ENCODE data around the gene RNU1-2. TPM values are rescaled to one million over a fixed set of nuclear protein-coding genes. Genes with fewer than 3 reads are reported as not detected.
"Not testable (repeated sequence)": the region's sequence is repeated elsewhere in the genome, so short reads cannot be mapped to it uniquely, and the experiment has no call there.

RNU1-2 gene
- total RNA-seq (1,000 to 10,000 TPM; 2,341 to 4,458 (median 3,337) TPM), polyA plus RNA-seq (not detected), total RNA-seq (2.6 reads per million, percentile 13 among the genes with 10 or more reads in this experiment)

DNA sequence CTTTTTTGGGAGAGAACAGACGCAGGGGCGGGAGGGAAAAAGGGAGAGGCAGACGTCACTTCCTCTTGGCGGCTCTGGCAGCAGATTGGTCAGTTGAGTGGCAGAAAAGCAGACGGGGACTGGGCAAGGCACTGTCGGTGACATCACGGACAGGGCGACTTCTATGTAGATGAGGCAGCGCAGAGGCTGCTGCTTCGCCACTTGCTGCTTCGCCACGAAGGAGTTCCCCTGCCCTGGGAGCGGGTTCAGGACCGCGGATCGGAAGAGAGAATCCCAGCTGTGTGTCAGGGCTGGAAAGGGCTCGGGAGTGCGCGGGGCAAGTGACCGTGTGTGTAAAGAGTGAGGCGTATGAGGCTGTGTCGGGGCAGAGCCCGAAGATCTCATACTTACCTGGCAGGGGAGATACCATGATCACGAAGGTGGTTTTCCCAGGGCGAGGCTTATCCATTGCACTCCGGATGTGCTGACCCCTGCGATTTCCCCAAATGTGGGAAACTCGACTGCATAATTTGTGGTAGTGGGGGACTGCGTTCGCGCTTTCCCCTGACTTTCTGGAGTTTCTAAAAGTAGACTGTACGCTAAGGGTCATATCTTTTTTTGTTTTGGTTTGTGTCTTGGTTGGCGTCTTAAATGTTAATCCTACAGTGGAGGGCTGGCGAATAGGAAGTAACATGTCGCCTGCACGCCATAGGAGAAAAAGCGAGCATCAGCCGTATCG is at the start of gene RNU1-2:
TSS of gene RNU1-2 (plus strand) at position 383 of the 718 bp plus-strand sequence.
- ATAC-seq (peak; percentile 100), DNase-seq (peak; percentile 78 to 95 (median 83))
- Mint-ChIP-seq H3K4me1 (peaks cover 20 to 41% (median 34%) of the 10 kb centered on the region in 7 donors), H3K4me3 (peak within 1 kb of the TSS; percentile 75 to 94 (median 90)), H3K27ac (peak within 1 kb of the TSS; percentile 94 to 100 (median 99)), H3K27me3 (peaks cover 0 to 33% (median 0%) of the 10 kb centered on the region in 5 donors)
- not testable (repeated sequence) for H3K9me3 ChIP-seq (ENCODE audit: control insufficient read depth in 2 of 3, low read length in 3 of 3); H3K36me3 Mint-ChIP-seq; H3K27me3 ChIP-seq (ENCODE audit: control insufficient read depth in 2 of 2, insufficient read depth in 2 of 2, low read length in 2 of 2); H3K9me3 Mint-ChIP-seq; H3K4me1 ChIP-seq (ENCODE audit: control insufficient read depth in 2 of 2, insufficient read depth in 2 of 2, low read length in 2 of 2); H3K36me3 ChIP-seq (ENCODE audit: control insufficient read depth in 2 of 3, insufficient read depth in 3 of 3, low read length in 3 of 3)
- intact Hi-C loops (cut with micrococcal nuclease): loop anchor here (1.0 to 5.0 kb wide), 2 partner anchors 9 to 383 kb away; partner anchors contain the start of gene RNU1-1 (in 1 of the 2)
- peak within 1 kb of the TSS; percentile 93 for H3K27ac ChIP-seq (ENCODE audit: low read depth, low read length)
- peak within 1 kb of the TSS; percentile 59 for H3K4me3 ChIP-seq (ENCODE audit: low read length)
- ChIA-PET POLR2A (interaction anchor here (0.8 to 1.6 kb wide), 3 partner anchors 9 to 65 kb away, joined by 3 to 30 read pairs (median 7); no protein-coding TSS in a partner anchor), CTCF (interaction anchor here (1.3 kb wide), 1 partner anchor 10 kb away, joined by 3 read pairs; no protein-coding TSS in a partner anchor)

- ATAC-seq; intact Hi-C loops (cut with micrococcal nuclease): not testable (repeated sequence)
Observed at GRCh38 chr1:16856201-16856600, 39.6 kb upstream of the RNU1-2 start.

DNA sequence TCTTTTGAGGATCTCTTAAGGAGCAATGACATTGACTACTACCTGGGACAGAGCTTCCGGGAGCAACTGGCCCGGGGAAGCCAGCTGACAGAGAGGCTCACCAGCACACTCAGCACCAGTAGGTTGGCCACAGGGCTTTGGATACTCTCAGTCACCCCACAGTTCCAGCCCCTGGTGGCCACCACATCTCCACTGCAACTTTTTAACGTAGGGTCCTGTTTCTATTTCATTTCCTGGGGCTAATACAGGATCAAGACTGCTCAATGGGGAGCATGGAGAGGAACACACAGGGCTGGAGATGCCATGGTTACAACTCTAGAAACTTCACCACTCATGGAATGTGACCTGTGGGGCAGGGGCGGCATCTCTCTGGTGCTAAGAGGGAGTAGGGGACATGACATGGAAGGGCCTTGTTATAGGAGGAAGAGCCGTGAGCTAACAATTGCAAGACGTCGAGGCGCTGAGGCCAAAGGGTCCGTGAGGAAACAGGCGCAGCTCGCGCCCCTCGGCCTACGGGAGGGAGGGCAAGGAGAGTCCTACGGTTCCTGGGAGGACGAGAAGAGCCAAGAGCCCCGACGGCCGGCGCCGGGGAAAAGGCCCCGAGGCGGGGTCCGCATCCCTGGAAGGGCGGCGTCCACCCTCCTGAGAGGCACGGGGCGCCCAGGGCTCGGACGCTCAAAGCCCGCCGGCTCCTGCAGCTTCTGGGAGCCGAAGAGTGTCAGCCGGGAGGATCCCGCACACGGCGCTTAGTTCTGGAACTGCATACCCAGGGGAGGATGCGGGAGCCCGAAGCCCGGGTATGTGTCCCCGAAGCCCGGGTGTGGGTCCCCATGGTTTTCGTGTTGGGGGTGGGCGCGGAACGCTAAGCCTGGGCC is 36.4 kb upstream of the RNU1-2 start:
- CTCF ChIA-PET; H3K36me3 Mint-ChIP-seq; H3K27me3 ChIP-seq (ENCODE audit: control insufficient read depth in 2 of 2, insufficient read depth in 2 of 2, low read length in 2 of 2); H3K4me3 Mint-ChIP-seq; H3K4me3 ChIP-seq (ENCODE audit: low read length); intact Hi-C loops (cut with micrococcal nuclease); ATAC-seq; H3K27ac Mint-ChIP-seq; H3K4me1 ChIP-seq (ENCODE audit: control insufficient read depth in 2 of 2, insufficient read depth in 2 of 2, low read length in 2 of 2); DNase-seq; POLR2A ChIA-PET; H3K9me3 Mint-ChIP-seq; H3K27ac ChIP-seq (ENCODE audit: low read depth, low read length); H3K4me1 Mint-ChIP-seq; H3K27me3 Mint-ChIP-seq; H3K36me3 ChIP-seq (ENCODE audit: control insufficient read depth in 2 of 3, insufficient read depth in 3 of 3, low read length in 3 of 3); H3K9me3 ChIP-seq (ENCODE audit: control insufficient read depth in 2 of 3, low read length in 3 of 3): not testable (repeated sequence)

More at GRCh38 chr1:16856201-16856600, 39.6 kb upstream of the RNU1-2 start:
- H3K27me3 ChIP-seq (ENCODE audit: control insufficient read depth in 2 of 2, insufficient read depth in 2 of 2, low read length in 2 of 2); H3K36me3 ChIP-seq (ENCODE audit: control insufficient read depth in 2 of 3, insufficient read depth in 3 of 3, low read length in 3 of 3); H3K4me1 Mint-ChIP-seq; DNase-seq; H3K4me3 Mint-ChIP-seq; CTCF ChIA-PET; H3K9me3 ChIP-seq (ENCODE audit: control insufficient read depth in 2 of 3, low read length in 3 of 3); H3K9me3 Mint-ChIP-seq; H3K36me3 Mint-ChIP-seq; H3K27ac Mint-ChIP-seq; H3K4me3 ChIP-seq (ENCODE audit: low read length); H3K27ac ChIP-seq (ENCODE audit: low read depth, low read length); H3K27me3 Mint-ChIP-seq; POLR2A ChIA-PET; H3K4me1 ChIP-seq (ENCODE audit: control insufficient read depth in 2 of 2, insufficient read depth in 2 of 2, low read length in 2 of 2): not testable (repeated sequence)

GRCh38 chr1:16860048-16860447 is 35.7 kb upstream of the RNU1-2 start:
- H3K4me1 Mint-ChIP-seq; H3K36me3 ChIP-seq (ENCODE audit: control insufficient read depth in 2 of 3, insufficient read depth in 3 of 3, low read length in 3 of 3); ATAC-seq; H3K27me3 ChIP-seq (ENCODE audit: control insufficient read depth in 2 of 2, insufficient read depth in 2 of 2, low read length in 2 of 2); H3K4me3 Mint-ChIP-seq; H3K9me3 Mint-ChIP-seq; POLR2A ChIA-PET; H3K4me1 ChIP-seq (ENCODE audit: control insufficient read depth in 2 of 2, insufficient read depth in 2 of 2, low read length in 2 of 2); H3K36me3 Mint-ChIP-seq; DNase-seq; H3K27ac ChIP-seq (ENCODE audit: low read depth, low read length); intact Hi-C loops (cut with micrococcal nuclease); CTCF ChIA-PET; H3K27ac Mint-ChIP-seq; H3K4me3 ChIP-seq (ENCODE audit: low read length); H3K9me3 ChIP-seq (ENCODE audit: control insufficient read depth in 2 of 3, low read length in 3 of 3): not testable (repeated sequence)
- H3K27me3 Mint-ChIP-seq: peaks cover 0 to 11% (median 0%) of the 10 kb centered on the region in 5 donors

- CTCF ChIA-PET; POLR2A ChIA-PET; H3K9me3 Mint-ChIP-seq; H3K27ac ChIP-seq (ENCODE audit: low read depth, low read length); H3K4me1 ChIP-seq (ENCODE audit: control insufficient read depth in 2 of 2, insufficient read depth in 2 of 2, low read length in 2 of 2); intact Hi-C loops (cut with micrococcal nuclease); H3K9me3 ChIP-seq (ENCODE audit: control insufficient read depth in 2 of 3, low read length in 3 of 3); H3K36me3 ChIP-seq (ENCODE audit: control insufficient read depth in 2 of 3, insufficient read depth in 3 of 3, low read length in 3 of 3); DNase-seq; H3K4me1 Mint-ChIP-seq; ATAC-seq; H3K4me3 Mint-ChIP-seq; H3K27me3 ChIP-seq (ENCODE audit: control insufficient read depth in 2 of 2, insufficient read depth in 2 of 2, low read length in 2 of 2); H3K36me3 Mint-ChIP-seq; H3K27ac Mint-ChIP-seq; H3K4me3 ChIP-seq (ENCODE audit: low read length): not testable (repeated sequence)
- peaks cover 0 to 11% (median 0%) of the 10 kb centered on the region in 5 donors for H3K27me3 Mint-ChIP-seq
Observed at GRCh38 chr1:16861832-16862245, 33.9 kb upstream of the RNU1-2 start.

GRCh38 chr1:16862415-16862814 is 33.4 kb upstream of the RNU1-2 start:
- H3K4me1 Mint-ChIP-seq; POLR2A ChIA-PET; H3K9me3 ChIP-seq (ENCODE audit: control insufficient read depth in 2 of 3, low read length in 3 of 3); H3K27me3 ChIP-seq (ENCODE audit: control insufficient read depth in 2 of 2, insufficient read depth in 2 of 2, low read length in 2 of 2); H3K4me3 ChIP-seq (ENCODE audit: low read length); H3K36me3 ChIP-seq (ENCODE audit: control insufficient read depth in 2 of 3, insufficient read depth in 3 of 3, low read length in 3 of 3); H3K27ac Mint-ChIP-seq; H3K36me3 Mint-ChIP-seq; H3K4me1 ChIP-seq (ENCODE audit: control insufficient read depth in 2 of 2, insufficient read depth in 2 of 2, low read length in 2 of 2); CTCF ChIA-PET; ATAC-seq; H3K4me3 Mint-ChIP-seq; H3K9me3 Mint-ChIP-seq; DNase-seq; intact Hi-C loops (cut with micrococcal nuclease); H3K27ac ChIP-seq (ENCODE audit: low read depth, low read length): not testable (repeated sequence)
- H3K27me3 Mint-ChIP-seq: peaks cover 0 to 13% (median 0%) of the 10 kb centered on the region in 5 donors

Measured in naive thymus-derived CD4-positive, alpha-beta T cell (primary cell).